Pons (tissue), 1 donor: ENCODE data around the gene YPEL4.
"Not testable (repeated sequence)": the region's sequence is repeated elsewhere in the genome, so short reads cannot be mapped to it uniquely, and the experiment has no call there.

Source experiments
- DNase-seq: peaks from one replicate; pipeline ENCODE4 v3.0.0-alpha.2; 2016; ENCODE audit warnings: low spot score

Gene YPEL4

GRCh38 chr11:57649826-57650738 is at the start of gene YPEL4:
YPEL4 (minus strand) TSS chr11:57649912; CDS start chr11:57647107, 2,805 bp downstream.
- peak; percentile 84 for DNase-seq

GRCh38 chr11:57698843-57699365 is 49.2 kb upstream of the YPEL4 start:
- no peak for DNase-seq

GRCh38 chr11:57690474-57690873 is 40.8 kb upstream of the YPEL4 start:
- not testable (repeated sequence) for DNase-seq

- DNase-seq = no peak
Measured at GRCh38 chr11:57681168-57681567, 31.5 kb upstream of the YPEL4 start.

GRCh38 chr11:57680552-57680874 is 30.8 kb upstream of the YPEL4 start:
- DNase-seq = no peak

- DNase-seq = no peak
Measured at GRCh38 chr11:57679396-57679795, 29.7 kb upstream of the YPEL4 start.

- DNase-seq = no peak
Measured at GRCh38 chr11:57675176-57675941, 25.6 kb upstream of the YPEL4 start.

GRCh38 chr11:57674251-57674650 is 24.5 kb upstream of the YPEL4 start:
- DNase-seq = no peak

- no peak for DNase-seq
Measured at GRCh38 chr11:57668434-57668782, 18.7 kb upstream of the YPEL4 start.

GRCh38 chr11:57667736-57668433 is 18.2 kb upstream of the YPEL4 start, which contains the start of gene ZDHHC5:
ZDHHC5 (plus strand) TSS chr11:57668114; CDS start chr11:57673091, 4,977 bp downstream.
- DNase-seq = peak; percentile 99

GRCh38 chr11:57667117-57667735 is 17.5 kb upstream of the YPEL4 start:
- DNase-seq = peak; percentile 99

GRCh38 chr11:57663975-57664374 is 14.3 kb upstream of the YPEL4 start:
- DNase-seq = no peak

GRCh38 chr11:57662893-57663292 is 13.2 kb upstream of the YPEL4 start:
- no peak for DNase-seq

- DNase-seq = no peak
Measured at GRCh38 chr11:57659669-57660068, 10.0 kb upstream of the YPEL4 start.

- DNase-seq = no peak
Measured at GRCh38 chr11:57658023-57658361, 8.3 kb upstream of the YPEL4 start.

GRCh38 chr11:57657194-57658022 is 7.7 kb upstream of the YPEL4 start, which contains the start of gene CLP1:
CLP1 (plus strand) TSS chr11:57657762; CDS start chr11:57659477, 1,715 bp downstream.
- peak; percentile 99 for DNase-seq

GRCh38 chr11:57656885-57657193 is 7.1 kb upstream of the YPEL4 start:
- no peak for DNase-seq

- no peak for DNase-seq
Measured at GRCh38 chr11:57653163-57653562, 3.5 kb upstream of the YPEL4 start.

- DNase-seq = no peak
Measured at GRCh38 chr11:57652662-57653061, 3.0 kb upstream of the YPEL4 start.

- not testable (repeated sequence) for DNase-seq
Measured at GRCh38 chr11:57652230-57652629, 2.5 kb upstream of the YPEL4 start.

GRCh38 chr11:57651408-57651807 is 1.7 kb upstream of the YPEL4 start:
- DNase-seq = no peak
